ENCODE results near the gene MARCHF11. TPM values are rescaled to one million over a fixed set of nuclear protein-coding genes. Genes with fewer than 3 reads are reported as not detected.

Gene MARCHF11
- total RNA-seq, 6 experiments from 2014 or later, result not detected

- Histone ChIP-seq H3K4me1 (no peaks in the 10 kb centered on the region), H3K9me3 (no peaks in the 10 kb centered on the region), H3K36me3 (no peaks in the 10 kb centered on the region), H3K27ac (no peak overlapping the region), H3K4me3 (no peak overlapping the region), H3K27me3 (no peaks in the 10 kb centered on the region)
- ATAC-seq (no peak), DNase-seq (no peak)
- intact Hi-C loops (cut with DNase I), result no loop called here
- 25% methylated on average over 3 of the region's 3 CpGs for WGBS (ENCODE audit: insufficient coverage, low coverage, low lambda C conversion rate, missing lambda C conversion rate)
- TF ChIP-seq, protein P1, sequence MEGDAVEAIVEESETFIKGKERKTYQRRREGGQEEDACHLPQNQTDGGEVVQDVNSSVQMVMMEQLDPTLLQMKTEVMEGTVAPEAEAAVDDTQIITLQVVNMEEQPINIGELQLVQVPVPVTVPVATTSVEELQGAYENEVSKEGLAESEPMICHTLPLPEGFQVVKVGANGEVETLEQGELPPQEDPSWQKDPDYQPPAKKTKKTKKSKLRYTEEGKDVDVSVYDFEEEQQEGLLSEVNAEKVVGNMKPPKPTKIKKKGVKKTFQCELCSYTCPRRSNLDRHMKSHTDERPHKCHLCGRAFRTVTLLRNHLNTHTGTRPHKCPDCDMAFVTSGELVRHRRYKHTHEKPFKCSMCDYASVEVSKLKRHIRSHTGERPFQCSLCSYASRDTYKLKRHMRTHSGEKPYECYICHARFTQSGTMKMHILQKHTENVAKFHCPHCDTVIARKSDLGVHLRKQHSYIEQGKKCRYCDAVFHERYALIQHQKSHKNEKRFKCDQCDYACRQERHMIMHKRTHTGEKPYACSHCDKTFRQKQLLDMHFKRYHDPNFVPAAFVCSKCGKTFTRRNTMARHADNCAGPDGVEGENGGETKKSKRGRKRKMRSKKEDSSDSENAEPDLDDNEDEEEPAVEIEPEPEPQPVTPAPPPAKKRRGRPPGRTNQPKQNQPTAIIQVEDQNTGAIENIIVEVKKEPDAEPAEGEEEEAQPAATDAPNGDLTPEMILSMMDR (IDR thresholded peaks at IDR 0.05), result no peak
- no peak for TF ChIP-seq POLR2A (IDR thresholded peaks at IDR 0.05)
These were observed 39.2 kb downstream of the MARCHF11 start for GRCh38 chr5:16140417-16140816.

- H3K4me1 ChIP-seq, result no peaks in the 10 kb centered on the region
- H3K27me3 ChIP-seq, result no peaks in the 10 kb centered on the region
- H3K9me3 ChIP-seq, result no peaks in the 10 kb centered on the region
- ATAC-seq (no peak), DNase-seq (no peak)
- no peak overlapping the region for H3K27ac ChIP-seq
- TF ChIP-seq, protein P1 (IDR thresholded peaks at IDR 0.05), result no peak
- no peak for TF ChIP-seq POLR2A (IDR thresholded peaks at IDR 0.05)
- H3K36me3 ChIP-seq, result no peaks in the 10 kb centered on the region
- no peak overlapping the region for H3K4me3 ChIP-seq
- intact Hi-C loops (cut with DNase I), result no loop called here
These were observed 42.4 kb downstream of the MARCHF11 start for GRCh38 chr5:16137177-16137576.

DNA sequence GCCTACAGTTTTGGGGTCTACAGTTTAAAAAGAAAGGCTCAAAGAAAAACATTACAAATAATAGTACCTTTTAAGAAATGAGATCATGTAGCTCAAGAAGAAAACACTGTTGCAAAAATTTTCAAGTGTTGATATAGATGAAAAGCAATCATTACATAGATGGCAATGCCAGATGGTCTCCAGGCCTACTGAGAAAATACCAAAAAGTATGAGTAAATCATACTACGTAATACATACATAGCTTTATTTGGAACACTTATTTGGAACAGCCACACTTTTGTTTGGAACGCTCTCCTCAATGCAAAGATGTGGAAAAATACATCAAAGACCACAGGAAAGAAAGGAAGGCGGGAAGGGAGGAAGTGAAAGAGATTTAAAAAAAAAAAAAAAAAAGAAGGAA, 44.1 kb downstream of the MARCHF11 start:
- no peak overlapping the region for H3K4me3 ChIP-seq
- DNase-seq (no peak), ATAC-seq (no peak)
- intact Hi-C loops (cut with DNase I), result no loop called here
- H3K36me3 ChIP-seq, result no peaks in the 10 kb centered on the region
- H3K9me3 ChIP-seq, result no peaks in the 10 kb centered on the region
- no peaks in the 10 kb centered on the region for H3K27me3 ChIP-seq
- no peaks in the 10 kb centered on the region for H3K4me1 ChIP-seq
- TF ChIP-seq POLR2A (IDR thresholded peaks at IDR 0.05), result no peak
- TF ChIP-seq, protein P1 (IDR thresholded peaks at IDR 0.05), result no peak
- WGBS (ENCODE audit: insufficient coverage, low coverage, low lambda C conversion rate, missing lambda C conversion rate), result 69% methylated on average over 3 of the region's 3 CpGs
- no peak overlapping the region for H3K27ac ChIP-seq

- no peak overlapping the region for H3K4me3 ChIP-seq
- intact Hi-C loops (cut with DNase I), result no loop called here
- H3K27me3 ChIP-seq, result no peaks in the 10 kb centered on the region
- no peaks in the 10 kb centered on the region for H3K9me3 ChIP-seq
- TF ChIP-seq, protein P1 (IDR thresholded peaks at IDR 0.05), result no peak
- no peak for TF ChIP-seq POLR2A (IDR thresholded peaks at IDR 0.05)
- no peak for DNase-seq
- H3K4me1 ChIP-seq, result no peaks in the 10 kb centered on the region
- H3K27ac ChIP-seq, result no peak overlapping the region
- no peak for ATAC-seq
- WGBS (ENCODE audit: insufficient coverage, low coverage, low lambda C conversion rate, missing lambda C conversion rate), result 11% methylated on average over 1 of the region's 1 CpG
- no peaks in the 10 kb centered on the region for H3K36me3 ChIP-seq
These were observed 44.6 kb downstream of the MARCHF11 start for GRCh38 chr5:16135003-16135402.

DNA sequence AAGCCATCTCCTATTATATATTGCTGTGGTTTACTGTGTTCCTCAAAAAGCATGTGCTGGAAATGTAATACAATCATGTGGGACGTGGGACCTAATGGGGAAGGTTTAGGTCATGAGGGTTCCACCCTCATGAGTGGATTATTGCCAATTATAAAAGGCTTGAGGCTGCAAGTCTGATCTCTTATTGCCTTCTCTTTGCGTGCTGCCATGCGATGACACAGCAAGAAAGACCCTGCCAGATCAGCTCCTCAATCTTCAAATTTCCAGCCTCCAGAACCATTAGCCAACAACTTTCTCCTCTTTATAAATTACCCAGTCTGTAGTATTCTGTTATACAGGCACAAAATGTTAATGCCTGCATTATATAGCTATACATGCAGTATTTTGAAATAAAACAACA, 45.4 kb downstream of the MARCHF11 start:
- Histone ChIP-seq H3K4me1 (no peaks in the 10 kb centered on the region), H3K27ac (no peak overlapping the region), H3K36me3 (no peaks in the 10 kb centered on the region), H3K9me3 (no peaks in the 10 kb centered on the region), H3K4me3 (no peak overlapping the region), H3K27me3 (no peaks in the 10 kb centered on the region)
- intact Hi-C loops (cut with DNase I), result no loop called here
- DNase-seq (no peak), ATAC-seq (no peak)
- TF ChIP-seq POLR2A (IDR thresholded peaks at IDR 0.05), result no peak
- TF ChIP-seq, protein P1 (IDR thresholded peaks at IDR 0.05), result no peak
- 62% methylated on average over 3 of the region's 3 CpGs for WGBS (ENCODE audit: insufficient coverage, low coverage, low lambda C conversion rate, missing lambda C conversion rate)

Data from right lobe of liver (tissue), 6 donors.